Fibroblast of lung (primary cell): ENCODE results near the gene HMGXB4. TPM values are rescaled to one million over a fixed set of nuclear protein-coding genes. Genes with fewer than 3 reads are reported as not detected.
A peak's percentile ranks its signal among the peaks of the same experiment; 100 is the strongest.

Source experiments
- DNase-seq, 2 donors: peaks; one replicate each; pipeline versions ENCODE4 v3.0.0 to v3.0.0-alpha.2; 2010; ENCODE audit warnings: low read depth in 2 of 2
- H2AFZ ChIP-seq: 2 replicates; pipeline ENCODE4 v1.5.1; 2012; ENCODE audit warnings: low read length, control low read depth, inconsistent platforms
- H3K27ac ChIP-seq: 2 replicates; pipeline ENCODE4 v1.5.1; 2011; ENCODE audit warnings: low read length, control low read depth; ENCODE audit not compliant: insufficient read depth
- H3K27me3 ChIP-seq: 2 replicates; pipeline ENCODE4 v1.5.1; 2011; ENCODE audit warnings: mild to moderate bottlenecking, low read length; ENCODE audit not compliant: control insufficient read depth, insufficient read depth
- H3K36me3 ChIP-seq: 2 replicates; pipeline ENCODE4 v1.5.1; 2011; ENCODE audit warnings: low read length; ENCODE audit not compliant: control insufficient read depth, insufficient read depth
- H3K4me1 ChIP-seq: 2 replicates; pipeline ENCODE4 v1.5.1; 2011; ENCODE audit warnings: low read length; ENCODE audit not compliant: control insufficient read depth, insufficient read depth; ENCODE audit errors: extremely low read depth
- H3K4me2 ChIP-seq: 2 replicates; pipeline ENCODE4 v1.5.1; 2011; ENCODE audit warnings: low read length, control low read depth; ENCODE audit not compliant: insufficient read depth; ENCODE audit errors: extremely low read depth
- H3K4me3 ChIP-seq, 4 experiments: fragments of 200-600 bp in 1 of 4; sonication (generic) in 1 of 4; replicated peaks in 1 of 4; 2 replicates each; pipeline ENCODE4 v1.5.1; 2011 to 2016; ENCODE audit warnings: low read length in 4 of 4, low read depth in 3 of 4, mild to moderate bottlenecking in 3 of 4, control low read depth in 2 of 4, inconsistent platforms in 1 of 4, mixed read lengths in 1 of 4; ENCODE audit not compliant: insufficient read depth in 1 of 4; ENCODE audit errors: control extremely low read depth in 1 of 4
- H3K79me2 ChIP-seq: 2 replicates; pipeline ENCODE4 v1.5.1; 2012; ENCODE audit warnings: mild to moderate bottlenecking, low read length, inconsistent platforms; ENCODE audit not compliant: control insufficient read depth, insufficient read depth
- H3K9ac ChIP-seq: 2 replicates; pipeline ENCODE4 v1.5.1; 2011; ENCODE audit warnings: mild to moderate bottlenecking, low read length, control low read depth; ENCODE audit not compliant: insufficient read depth
- H3K9me3 ChIP-seq: 2 replicates; pipeline ENCODE4 v1.5.1; 2012; ENCODE audit warnings: low read depth, low read length; ENCODE audit not compliant: control insufficient read depth, insufficient read depth
- H4K20me1 ChIP-seq: 2 replicates; pipeline ENCODE4 v1.5.1; 2011; ENCODE audit warnings: low read length; ENCODE audit not compliant: control insufficient read depth, insufficient read depth; ENCODE audit errors: extremely low read depth
- CTCF ChIP-seq, 2 donors: IDR thresholded peaks in 1 of 2; conservative IDR thresholded peaks in 1 of 2; 1 replicate in 1 of 2; 2 replicates in 1 of 2; pipeline ENCODE4 v1.5.1; 2011 to 2012; ENCODE audit warnings: low read length in 2 of 2, control low read depth in 1 of 2, inconsistent platforms in 1 of 2, low read depth in 1 of 2, mild to moderate bottlenecking in 1 of 2
- EZH2 ChIP-seq: IDR thresholded peaks from 2 replicates; pipeline ENCODE4 v1.5.1; 2012; ENCODE audit warnings: low read length, control low read depth, mild to moderate bottlenecking; ENCODE audit errors: missing control alignments
- polyA plus RNA-seq, 2 donors: library from polyadenylated mRNA; depleted of rRNA in 1 of 2; stranded (reverse) in 1 of 2; unstranded in 1 of 2; fragments of >200 nt; gene quantifications; 2 replicates each; pipeline ENCODE4 v1.2.1, GENCODE V29; 2011 to 2012; ENCODE audit warnings: missing spikeins in 1 of 2
- total RNA-seq: library from RNA; depleted of rRNA; stranded (reverse); fragments of >200 nt; gene quantifications from 2 replicates; pipeline ENCODE4 v1.2.1, GENCODE V29; 2014

The HMGXB4 gene
- total and polyA plus RNA-seq, 2 donors (not counting 1 experiment from before 2014, with no cell fraction given), result 17.3 to 31.2 TPM

GRCh38 chr22:35301372-35301874, 44.1 kb downstream of the HMGXB4 start:
- H3K79me2 ChIP-seq, result peaks cover 9% of the 10 kb centered on the region
- peaks cover 2% of the 10 kb centered on the region for H3K36me3 ChIP-seq
- peaks cover 4% of the 10 kb centered on the region for H3K4me1 ChIP-seq
- H3K4me2 ChIP-seq, result peak overlapping the region; percentile 21
- no peak overlapping the region for H2AFZ ChIP-seq
- TF ChIP-seq EZH2 (no peak), CTCF (conservative IDR thresholded peaks at IDR 0.05 in 1 of 2, IDR thresholded peaks at IDR 0.05 in 1 of 2; ENCODE audit: low read depth in 1 of 2, low read length in 2 of 2) (no peak)
- no peak overlapping the region for H3K9ac ChIP-seq
- no peaks in the 10 kb centered on the region for H4K20me1 ChIP-seq
- peak overlapping the region; percentile 93 for H3K27ac ChIP-seq
- H3K27me3 ChIP-seq, result no peaks in the 10 kb centered on the region
- DNase-seq, result peak; percentile 94 to 98
- no peaks in the 10 kb centered on the region for H3K9me3 ChIP-seq
- H3K4me3 ChIP-seq, result peak overlapping the region in 3 of 4 experiments; percentile 20 to 93 (median 44)

- Histone ChIP-seq H2AFZ (no peak overlapping the region), H3K9ac (no peak overlapping the region), H3K4me1 (peaks cover 4% of the 10 kb centered on the region), H3K36me3 (peaks cover 2% of the 10 kb centered on the region), H3K79me2 (peaks cover 14% of the 10 kb centered on the region), H3K27me3 (no peaks in the 10 kb centered on the region), H4K20me1 (no peaks in the 10 kb centered on the region), H3K4me2 (no peak overlapping the region), H3K9me3 (no peaks in the 10 kb centered on the region), H3K27ac (no peak overlapping the region), H3K4me3 (no peak overlapping the region)
- TF ChIP-seq EZH2 (no peak), CTCF (conservative IDR thresholded peaks at IDR 0.05 in 1 of 2, IDR thresholded peaks at IDR 0.05 in 1 of 2; ENCODE audit: low read depth in 1 of 2, low read length in 2 of 2) (no peak)
- DNase-seq, result no peak
Measured at GRCh38 chr22:35303029-35303624, 45.8 kb downstream of the HMGXB4 start.

GRCh38 chr22:35305525-35306070, 48.3 kb downstream of the HMGXB4 start:
- no peak for DNase-seq
- no peaks in the 10 kb centered on the region for H3K27me3 ChIP-seq
- H3K79me2 ChIP-seq, result peaks cover 14% of the 10 kb centered on the region
- H3K9ac ChIP-seq, result no peak overlapping the region
- H3K4me3 ChIP-seq, result no peak overlapping the region
- H3K9me3 ChIP-seq, result no peaks in the 10 kb centered on the region
- no peak overlapping the region for H3K4me2 ChIP-seq
- no peak for TF ChIP-seq EZH2
- TF ChIP-seq CTCF (conservative IDR thresholded peaks at IDR 0.05 in 1 of 2, IDR thresholded peaks at IDR 0.05 in 1 of 2; ENCODE audit: low read depth in 1 of 2, low read length in 2 of 2), result no peak
- H2AFZ ChIP-seq, result no peak overlapping the region
- no peak overlapping the region for H3K27ac ChIP-seq
- no peaks in the 10 kb centered on the region for H3K4me1 ChIP-seq
- peaks cover 2% of the 10 kb centered on the region for H3K36me3 ChIP-seq
- H4K20me1 ChIP-seq, result no peaks in the 10 kb centered on the region
